ENCODE measurements around the gene VSX2. TPM values are rescaled to one million over a fixed set of nuclear protein-coding genes. Genes with fewer than 3 reads are reported as not detected.

VSX2 gene
- total and polyA plus RNA-seq, 7 donors = not detected

GRCh38 chr14:74246542-74246941 lies 7.3 kb downstream of the VSX2 start:
- intact Hi-C loops (cut with DNase I) = no loop called here
- no peak overlapping the region for H3K4me3 ChIP-seq
- WGBS, 3 donors = 67 to 70% (median 69%) methylated on average over 8 of the region's 8 CpGs
- no peak for TF ChIP-seq CTCF (IDR thresholded peaks at IDR 0.05)
- H3K4me1 ChIP-seq = peaks cover 6% of the 10 kb centered on the region
- DNase-seq (no peak), ATAC-seq (no peak)
- no peak overlapping the region for H3K27ac ChIP-seq
- no peaks in the 10 kb centered on the region for H3K36me3 ChIP-seq (ENCODE audit: insufficient read depth in 1 of 2, low read depth in 1 of 2)
- no peaks in the 10 kb centered on the region for H3K9me3 ChIP-seq
- peaks cover 0 to 40% (median 25%) of the 10 kb centered on the region in 3 donors for H3K27me3 ChIP-seq (ENCODE audit: insufficient read depth in 3 of 3, low read length in 2 of 3)

- no peak for ATAC-seq
- DNase-seq = no peak
- TF ChIP-seq CTCF (IDR thresholded peaks at IDR 0.05) = no peak
- Histone ChIP-seq H3K27ac (no peak overlapping the region), H3K4me1 (peaks cover 3% of the 10 kb centered on the region), H3K27me3 (ENCODE audit: insufficient read depth in 3 of 3, low read length in 2 of 3) (peaks cover 0 to 25% (median 15%) of the 10 kb centered on the region in 3 donors), H3K9me3 (no peaks in the 10 kb centered on the region), H3K36me3 (ENCODE audit: insufficient read depth in 1 of 2, low read depth in 1 of 2) (no peaks in the 10 kb centered on the region), H3K4me3 (no peak overlapping the region)
- intact Hi-C loops (cut with DNase I) = no loop called here
- WGBS, 3 donors = 49 to 74% (median 58%) methylated on average over 6 of the region's 6 CpGs
Measured at GRCh38 chr14:74248017-74248416, 8.8 kb downstream of the VSX2 start.

- no peaks in the 10 kb centered on the region for H3K36me3 ChIP-seq (ENCODE audit: insufficient read depth in 1 of 2, low read depth in 1 of 2)
- WGBS, 3 donors = 74 to 79% (median 79%) methylated on average over 12 of the region's 12 CpGs
- H3K4me3 ChIP-seq = no peak overlapping the region
- peaks cover 3% of the 10 kb centered on the region for H3K4me1 ChIP-seq
- no peak for TF ChIP-seq CTCF (IDR thresholded peaks at IDR 0.05)
- no peaks in the 10 kb centered on the region for H3K9me3 ChIP-seq
- intact Hi-C loops (cut with DNase I) = loop anchor here in 1 of 2 donors (2.0 kb wide), 1 partner anchor 139 kb away; no protein-coding TSS in a partner anchor
- DNase-seq (no peak), ATAC-seq (no peak)
- peaks cover 0 to 10% (median 6%) of the 10 kb centered on the region in 3 donors for H3K27me3 ChIP-seq (ENCODE audit: insufficient read depth in 3 of 3, low read length in 2 of 3)
- no peak overlapping the region for H3K27ac ChIP-seq
Measured at GRCh38 chr14:74249433-74250375, 10.5 kb downstream of the VSX2 start.

GRCh38 chr14:74255281-74255680 lies 16.0 kb downstream of the VSX2 start:
- no peaks in the 10 kb centered on the region for H3K36me3 ChIP-seq (ENCODE audit: insufficient read depth in 1 of 2, low read depth in 1 of 2)
- ATAC-seq (no peak), DNase-seq (no peak)
- no peak overlapping the region for H3K27ac ChIP-seq
- no peak for TF ChIP-seq CTCF (IDR thresholded peaks at IDR 0.05)
- H3K4me3 ChIP-seq = no peak overlapping the region
- H3K4me1 ChIP-seq = peaks cover 13% of the 10 kb centered on the region
- intact Hi-C loops (cut with DNase I) = no loop called here
- H3K9me3 ChIP-seq = no peaks in the 10 kb centered on the region
- WGBS, 3 donors = 64 to 70% (median 68%) methylated on average over 3 of the region's 3 CpGs
- H3K27me3 ChIP-seq (ENCODE audit: insufficient read depth in 3 of 3, low read length in 2 of 3) = peaks cover 0 to 14% (median 8%) of the 10 kb centered on the region in 3 donors

All from psoas muscle (tissue), 8 donors.